SK-N-SH (cell line): ENCODE measurements around the gene TEX35.
"Not testable (repeated sequence)": the region's sequence is repeated elsewhere in the genome, so short reads cannot be mapped to it uniquely, and the experiment has no call there.

ENCODE experiments used
- CTCF ChIP-seq: fragments of 200-600 bp; sonication (generic); IDR thresholded peaks from 2 replicates; pipeline ENCODE4 v1.6.1; 2017; ENCODE audit warnings: antibody characterized with exemption, mild to moderate bottlenecking, moderate library complexity
- EZH2phosphoT487 ChIP-seq: fragments of 200-600 bp; sonication (generic); IDR thresholded peaks from 2 replicates; pipeline ENCODE4 v1.6.1; 2017; ENCODE audit warnings: low read depth, mixed run types, mild to moderate bottlenecking, antibody characterized with exemption, moderate library complexity, borderline replicate concordance
- FOXJ3 ChIP-seq: sonication (generic); formaldehyde crosslinking; IDR thresholded peaks from 2 replicates; pipeline ENCODE4 v1.5.1; 2020; ENCODE audit warnings: mild to moderate bottlenecking, missing genetic modification reagents
- FOXM1 ChIP-seq: IDR thresholded peaks from 2 replicates; pipeline ENCODE4 v1.4.0; 2012; ENCODE audit warnings: low read depth, mild to moderate bottlenecking
- JUND ChIP-seq: IDR thresholded peaks from 2 replicates; pipeline ENCODE4 v1.4.0; 2012
- RAD21 ChIP-seq: IDR thresholded peaks from 2 replicates; pipeline ENCODE4 v1.6.1; 2012; ENCODE audit warnings: mild to moderate bottlenecking, low read length
- TAF1 ChIP-seq: IDR thresholded peaks from 2 replicates; pipeline ENCODE4 v1.6.1; 2012; ENCODE audit warnings: low read depth, mild to moderate bottlenecking, low read length, moderate library complexity, borderline replicate concordance

- TF ChIP-seq RAD21; CTCF; JUND; FOXM1; TAF1; EZH2phosphoT487; FOXJ3 (CRISPR knock-in tag): not testable (repeated sequence)
Observed at GRCh38 chr1:178558816-178559215, 45.9 kb downstream of the TEX35 start.
